A549 (cell line): ENCODE data around the gene ADPRHL1. TPM values are rescaled to one million over a fixed set of nuclear protein-coding genes. Genes with fewer than 3 reads are reported as not detected.

Source experiments
- ATAC-seq, 2 experiments: fragments of 200-7000 bp in 1 of 2; fragments of >200 bp in 1 of 2; cut with Nextera tagmentation in 1 of 2; cut with Tn5 transposase in 1 of 2; 3 replicates each; pipeline versions ENCODE4 v1.8.0 to v1.9.1; 2018 to 2020; ENCODE audit warnings: mild to moderate bottlenecking in 1 of 2, moderate library complexity in 1 of 2
- CTCF ChIA-PET: fragments of 300-600 bp; sonication (Branson Sonifier 250); formaldehyde crosslinking; extraction: SDS; loops from one replicate; lab custom pipeline; 2021; ENCODE audit warnings: antibody characterized with exemption, inconsistent platforms; lab: Yijun Ruan, JAX
- POLR2A ChIA-PET: fragments of 350-600 bp; formaldehyde crosslinking; extraction: SDS; loops from one replicate; lab custom pipeline; 2021; ENCODE audit warnings: antibody characterized with exemption, inconsistent platforms; lab: Yijun Ruan, JAX
- DNase-seq, 2 experiments: peaks; one replicate each; pipeline versions ENCODE4 v3.0.0 to v3.0.0-alpha.2; 2011 to 2016; ENCODE audit warnings: low read depth in 1 of 2, low spot score in 1 of 2
- FAIRE-seq: peaks from 2 replicates; lab custom pipeline; 2011; peaks lifted over from hg19 to GRCh38; lab: Jason Lieb, UNC
- H3K27ac ChIP-seq, 2 experiments: fragments of >200 bp; sonication (Bioruptor Twin); formaldehyde crosslinking; 3 replicates each; pipeline ENCODE4 v1.5.1; 2016 to 2017
- H3K4me1 ChIP-seq: fragments of >200 bp; sonication (Bioruptor Twin); formaldehyde crosslinking; 3 replicates; pipeline ENCODE4 v1.6.1; 2016
- H3K4me2 ChIP-seq: fragments of >200 bp; sonication (Bioruptor Twin); formaldehyde crosslinking; 3 replicates; pipeline ENCODE4 v1.6.1; 2016
- H3K4me3 ChIP-seq: fragments of >200 bp; sonication (Bioruptor Twin); formaldehyde crosslinking; 3 replicates; pipeline ENCODE4 v1.5.1; 2016
- H3K9me3 ChIP-seq: fragments of >200 bp; sonication (Bioruptor Twin); formaldehyde crosslinking; 3 replicates; pipeline ENCODE4 v1.6.1; 2016
- CBX2 ChIP-seq: fragments of 200-600 bp; sonication (generic); IDR thresholded peaks from 2 replicates; pipeline ENCODE4 v1.6.1; 2016; ENCODE audit warnings: low read depth, mild to moderate bottlenecking, borderline replicate concordance
- CEBPB ChIP-seq, 2 experiments: fragments of >200 bp in 1 of 2; sonication (Bioruptor Twin) in 1 of 2; formaldehyde crosslinking in 1 of 2; IDR thresholded peaks; 2 replicates each; pipeline ENCODE4 v1.6.1; 2012 to 2016
- E2F6 ChIP-seq: IDR thresholded peaks from 2 replicates; pipeline ENCODE4 v1.6.1; 2012; ENCODE audit warnings: low read depth, borderline replicate concordance
- ELK1 ChIP-seq: fragments of 150-350 bp; IDR thresholded peaks from 2 replicates; pipeline ENCODE4 v1.6.1; 2014; ENCODE audit warnings: low read depth, mild to moderate bottlenecking, low read length
- FOXS1 ChIP-seq: fragments of 250-450 bp; sonication (Bioruptor Pico); IDR thresholded peaks from 2 replicates; pipeline ENCODE4 v1.5.0; 2020; ENCODE audit warnings: mild to moderate bottlenecking, moderate library complexity
- HES2 ChIP-seq: fragments of >200 bp; sonication (Bioruptor Twin); formaldehyde crosslinking; IDR thresholded peaks from 2 replicates; pipeline ENCODE4 v1.6.1; 2016
- HMGXB4 ChIP-seq: fragments of 250-450 bp; sonication (Bioruptor Pico); IDR thresholded peaks from 2 replicates; pipeline ENCODE4 v1.5.0; 2021; ENCODE audit warnings: mild to moderate bottlenecking, moderate library complexity, borderline replicate concordance
- HOXB13 ChIP-seq: fragments of 250-450 bp; sonication (Bioruptor Pico); IDR thresholded peaks from 2 replicates; pipeline ENCODE4 v1.5.0; 2020; ENCODE audit warnings: low read depth, mild to moderate bottlenecking, moderate library complexity
- HOXB5 ChIP-seq: fragments of 250-450 bp; sonication (Bioruptor Pico); IDR thresholded peaks from 2 replicates; pipeline ENCODE4 v1.5.0; 2020; ENCODE audit warnings: mild to moderate bottlenecking, moderate library complexity
- MAX ChIP-seq: IDR thresholded peaks from 2 replicates; pipeline ENCODE4 v1.6.1; 2012
- MAZ ChIP-seq: fragments of 150-350 bp; IDR thresholded peaks from 2 replicates; pipeline ENCODE4 v1.6.1; 2014; ENCODE audit warnings: antibody characterized with exemption, low read depth, low read length, borderline replicate concordance
- MYC ChIP-seq: IDR thresholded peaks from 2 replicates; pipeline ENCODE4 v1.6.1; 2012; ENCODE audit warnings: mild to moderate bottlenecking, inconsistent platforms, low read length, improper control_type of control experiment, borderline replicate concordance
- NR3C1 ChIP-seq: fragments of >200 bp; sonication (Bioruptor Twin); formaldehyde crosslinking; IDR thresholded peaks from 3 replicates; pipeline ENCODE4 v1.6.1; 2017
- RAD21 ChIP-seq, 2 experiments: fragments of >200 bp in 1 of 2; sonication (Bioruptor Twin) in 1 of 2; formaldehyde crosslinking in 1 of 2; IDR thresholded peaks in 1 of 2; conservative IDR thresholded peaks in 1 of 2; 2 replicates in 1 of 2; 3 replicates in 1 of 2; pipeline ENCODE4 v1.6.1; 2012 to 2018; ENCODE audit warnings: inconsistent platforms in 1 of 2
- SMC3 ChIP-seq: fragments of >200 bp; sonication (Bioruptor Twin); formaldehyde crosslinking; IDR thresholded peaks from 3 replicates; pipeline ENCODE4 v1.6.1; 2018; ENCODE audit warnings: inconsistent platforms
- ZC3H11A ChIP-seq: fragments of 450-650 bp; IDR thresholded peaks from 2 replicates; pipeline ENCODE4 v1.6.1; 2014; ENCODE audit warnings: antibody characterized with exemption, mild to moderate bottlenecking
- ZFP36 ChIP-seq: fragments of 450-650 bp; IDR thresholded peaks from 2 replicates; pipeline ENCODE4 v1.6.1; 2014; ENCODE audit warnings: borderline replicate concordance; ENCODE audit not compliant: partially characterized antibody
- ZNF302 ChIP-seq: fragments of 250-450 bp; sonication (Bioruptor Pico); IDR thresholded peaks from 2 replicates; pipeline ENCODE4 v1.9.0; 2021; ENCODE audit warnings: inconsistent platforms, mild to moderate bottlenecking, moderate library complexity
- WGBS: methylation state at CpG from one replicate; pipeline ENCODE4 v1.1.6; 2017; ENCODE audit errors: missing lambda C conversion rate; 5-methylcytosine and 5-hydroxymethylcytosine counted together
- polyA plus RNA-seq, 4 experiments: library from polyadenylated mRNA; depleted of rRNA in 3 of 4; stranded (reverse); fragments of >200 nt; fragmentation: RNase III in 1 of 4; extraction: RNeasy Plus Mini Kit Qiagen cat#74134 plus additional on column Dnase treatment in 1 of 4; gene quantifications; 2 replicates in 3 of 4; 3 replicates in 1 of 4; pipeline ENCODE4 v1.2.3, GENCODE V29; 2011 to 2017

ADPRHL1 gene
- polyA plus RNA-seq, 2 of the 4 experiments (the other 2 are of a cell fraction): 11.0 to 11.4 TPM

DNA sequence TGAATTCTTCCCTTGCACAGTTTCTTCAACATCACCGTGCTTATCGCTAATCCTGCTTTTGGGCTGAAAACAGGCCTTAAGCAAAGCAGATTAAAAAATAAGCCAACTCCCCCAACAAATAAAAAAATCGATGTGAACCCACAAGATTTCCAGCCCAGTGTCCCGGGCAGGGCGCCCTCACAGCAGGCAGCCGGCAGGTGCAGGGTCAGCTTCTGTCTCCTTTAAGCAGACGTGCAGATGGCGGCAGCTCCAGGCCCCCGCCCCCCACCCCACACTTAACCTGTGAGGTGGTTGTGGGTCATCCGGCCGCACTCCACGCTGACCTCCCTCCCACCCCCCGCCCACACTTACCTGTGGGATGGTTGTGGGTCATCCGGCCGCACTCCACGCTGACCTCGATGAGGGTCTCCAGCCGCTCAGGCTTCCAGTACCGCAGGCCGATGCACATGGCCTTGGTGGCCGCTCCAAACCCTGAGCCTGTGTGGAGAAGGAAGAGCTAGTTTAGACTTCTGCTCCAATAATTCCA lies 19.8 kb downstream of the ADPRHL1 start (continued):
- TF ChIP-seq MAX (no peak), CEBPB (IDR thresholded peaks at IDR 0.05) (no peak)
- TF ChIP-seq, all 56 proteins: peak for 0

GRCh38 chr13:113432506-113433270 lies 20.6 kb downstream of the ADPRHL1 start:
- no peak overlapping the region for H3K4me3 ChIP-seq
- ATAC-seq (no peak), FAIRE-seq (no peak), DNase-seq (no peak)
- H3K4me2 ChIP-seq: no peak overlapping the region
- POLR2A ChIA-PET: no interaction called here
- H3K9me3 ChIP-seq: no peaks in the 10 kb centered on the region
- CTCF ChIA-PET: no interaction called here
- no peaks in the 10 kb centered on the region for H3K4me1 ChIP-seq
- no peak overlapping the region for H3K27ac ChIP-seq
- WGBS: 89% methylated on average over 21 of the region's 34 CpGs
- TF ChIP-seq E2F6 (no peak), MYC (no peak)
- TF ChIP-seq, all 56 proteins: peak for 0

DNA sequence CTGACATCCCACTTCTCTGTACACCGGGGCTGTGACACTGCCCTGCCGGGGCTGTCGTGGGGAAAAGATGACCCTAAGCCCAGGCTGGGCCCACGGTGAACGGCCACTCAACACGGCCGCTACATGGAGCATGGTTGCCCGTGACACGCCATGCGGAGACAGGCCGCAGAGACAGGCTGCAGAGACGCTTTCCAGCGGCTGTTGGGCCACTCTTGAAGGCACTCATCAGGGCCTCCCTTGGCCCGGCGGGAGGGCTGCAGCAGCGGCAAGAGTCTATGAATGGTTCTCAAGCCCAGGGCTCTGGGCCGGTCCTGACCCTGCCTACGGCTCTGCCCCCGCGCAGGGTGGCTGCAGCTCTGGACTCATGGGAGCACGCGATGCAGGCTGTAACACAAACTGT lies 22.1 kb downstream of the ADPRHL1 start:
- CTCF ChIA-PET: interaction anchor here (1.3 kb wide), 1 partner anchor 14 kb away, joined by 3 read pairs; no protein-coding TSS in a partner anchor
- no peak overlapping the region for H3K4me3 ChIP-seq
- no peak overlapping the region for H3K4me2 ChIP-seq
- ATAC-seq (no peak), FAIRE-seq (no peak), DNase-seq (no peak)
- no peak for TF ChIP-seq ZC3H11A
- TF ChIP-seq HOXB5 (CRISPR knock-in tag): no peak
- no peak for TF ChIP-seq HES2
- TF ChIP-seq RAD21 (conservative IDR thresholded peaks at IDR 0.05 in 1 of 2, IDR thresholded peaks at IDR 0.05 in 1 of 2): no peak
- POLR2A ChIA-PET: interaction anchor here (0.9 kb wide), 1 partner anchor 18 kb away, joined by 3 read pairs; no protein-coding TSS in a partner anchor
- no peaks in the 10 kb centered on the region for H3K4me1 ChIP-seq
- 88% methylated on average over 12 of the region's 22 CpGs for WGBS
- no peak overlapping the region for H3K27ac ChIP-seq
- no peaks in the 10 kb centered on the region for H3K9me3 ChIP-seq

DNA sequence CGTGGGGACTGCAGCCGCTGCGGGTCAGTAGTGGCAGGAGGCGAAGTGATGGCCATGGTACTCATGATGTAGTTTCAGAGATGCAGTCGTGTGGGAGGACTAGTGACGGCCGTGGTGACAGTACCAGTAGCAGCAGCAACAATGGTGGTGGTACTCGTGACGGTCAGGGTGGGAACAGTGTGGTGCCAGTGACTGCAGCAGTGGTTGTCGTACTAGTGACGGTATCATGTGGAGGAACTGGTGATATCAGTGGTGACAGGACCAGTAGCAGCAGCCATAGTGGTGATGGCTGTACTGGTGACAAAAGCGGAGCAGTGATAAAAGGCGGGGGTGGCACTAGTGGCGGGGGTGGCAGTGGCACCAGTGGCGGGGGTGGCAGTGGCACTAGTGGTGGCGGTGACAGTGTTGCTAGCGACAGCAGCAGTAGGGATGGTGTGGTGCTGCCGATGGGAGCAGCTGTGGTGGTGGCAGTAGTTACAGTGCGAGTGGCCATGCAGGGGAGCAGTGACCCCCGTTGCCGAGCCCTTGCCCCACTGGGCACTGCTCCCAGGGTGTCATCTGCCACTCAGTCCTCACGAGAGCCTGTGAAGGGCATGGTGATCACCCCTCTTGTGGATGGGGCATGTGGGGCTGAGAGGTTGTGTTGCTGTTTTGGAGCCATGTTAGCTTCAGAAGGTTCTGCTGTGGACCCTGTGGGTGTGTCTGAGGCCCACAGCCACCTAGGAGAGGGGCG lies 22.7 kb downstream of the ADPRHL1 start:
- no peak overlapping the region for H3K4me3 ChIP-seq
- ChIA-PET CTCF (interaction anchor here (1.3 kb wide), 1 partner anchor 15 kb away, joined by 3 read pairs; no protein-coding TSS in a partner anchor), POLR2A (no interaction called here)
- WGBS: 86% methylated on average over 15 of the region's 23 CpGs
- H3K4me1 ChIP-seq: no peaks in the 10 kb centered on the region
- H3K9me3 ChIP-seq: no peaks in the 10 kb centered on the region
- ATAC-seq: no peak
- H3K4me2 ChIP-seq: no peak overlapping the region
- DNase-seq: no peak
- FAIRE-seq: no peak
- no peak overlapping the region for H3K27ac ChIP-seq
- TF ChIP-seq HOXB13 (CRISPR knock-in tag): no peak
- no peak for TF ChIP-seq HMGXB4 (CRISPR knock-in tag)
- TF ChIP-seq ZNF302 (CRISPR knock-in tag): no peak
- no peak for TF ChIP-seq ELK1
- no peak for TF ChIP-seq SMC3
- no peak for TF ChIP-seq MAX
- TF ChIP-seq MAZ: no peak
- TF ChIP-seq CBX2: no peak
- no peak for TF ChIP-seq E2F6
- TF ChIP-seq FOXS1 (CRISPR knock-in tag): no peak
- no peak for TF ChIP-seq NR3C1
- TF ChIP-seq ZFP36: no peak
